HCT116 (cell line): ENCODE data around the gene IMMP2L. TPM values are rescaled to one million over a fixed set of nuclear protein-coding genes. Genes with fewer than 3 reads are reported as not detected.

Experiments
- ATAC-seq: fragments of 200-7000 bp; cut with Tn5 transposase; 2 replicates; pipeline ENCODE4 v1.9.1; 2020; ENCODE audit warnings: mild to moderate bottlenecking, moderate library complexity
- BruUV-seq: library from RNA; stranded (reverse); fragments of 400-500 nt; replicated peaks from 2 replicates; lab custom pipeline; 2021; lab: Mats Ljungman, UMichigan
- CTCF ChIA-PET: fragments of 300-600 bp; sonication (Branson Sonifier 250); formaldehyde crosslinking; loops from one replicate; lab custom pipeline; 2021; ENCODE audit warnings: antibody characterized with exemption; lab: Charles Lee
- POLR2A ChIA-PET: fragments of 300-600, 350-600 bp; sonication (Branson Sonifier 250); formaldehyde crosslinking; loops from one replicate; lab custom pipeline; 2021; ENCODE audit warnings: antibody characterized with exemption; lab: Charles Lee
- RAD21 ChIA-PET, 2 experiments: fragments of 300-600 bp; sonication (Branson Sonifier 250); formaldehyde crosslinking; loops; one replicate each; lab custom pipeline; 2023; ENCODE audit warnings: low total read pairs in 2 of 2; ENCODE audit not compliant: uncharacterized antibody in 2 of 2, unreplicated experiment in 2 of 2, low non-redundant PET in 1 of 2; lab: Charles Lee
- DNase-seq: peaks from one replicate; pipeline ENCODE4 v3.0.0-alpha.2; 2010; ENCODE audit warnings: low read depth, low spot score
- H2AFZ ChIP-seq: fragments of 200-600 bp; shearing (Covaris generic), sonication (generic); 2 replicates; pipeline ENCODE4 v1.6.1; 2017; ENCODE audit warnings: low read depth, mixed run types, mixed read lengths, antibody characterized with exemption, low read length; ENCODE audit not compliant: poor library complexity, severe bottlenecking
- H3K27ac ChIP-seq: 2 replicates; pipeline ENCODE4 v1.5.1; 2012; ENCODE audit warnings: low read depth, low read length
- H3K27me3 ChIP-seq: fragments of 200-600 bp; sonication (generic); 2 replicates; pipeline ENCODE4 v1.6.1; 2016; ENCODE audit warnings: mixed run types, low read length, mixed read lengths; ENCODE audit not compliant: insufficient read depth
- H3K36me3 ChIP-seq, 2 experiments: fragments of 200-500 bp in 1 of 2; fragments of 200-600 bp in 1 of 2; sonication (Bioruptor generic) in 1 of 2; sonication (generic) in 1 of 2; 2 replicates each; pipeline versions ENCODE4 v1.5.1 to v1.6.1; 2014 to 2016; ENCODE audit warnings: low read length in 2 of 2, inconsistent platforms in 1 of 2, mixed read lengths in 1 of 2, mixed run types in 1 of 2; ENCODE audit not compliant: insufficient read depth in 2 of 2, control insufficient read depth in 1 of 2
- H3K4me1 ChIP-seq, 2 experiments: fragments of 200-600 bp in 1 of 2; sonication (generic) in 1 of 2; 2 replicates each; pipeline versions ENCODE4 v1.5.1 to v1.6.1; 2012 to 2017; ENCODE audit warnings: low read length in 2 of 2, inconsistent platforms in 1 of 2, mild to moderate bottlenecking in 1 of 2, mixed read lengths in 1 of 2, mixed run types in 1 of 2, moderate library complexity in 1 of 2; ENCODE audit not compliant: insufficient read depth in 2 of 2, control insufficient read depth in 1 of 2
- H3K4me2 ChIP-seq: fragments of 200-600 bp; sonication (generic); 2 replicates; pipeline ENCODE4 v1.6.1; 2017; ENCODE audit warnings: mixed run types, low read length, mixed read lengths
- H3K4me3 ChIP-seq, 2 experiments: fragments of 200-600 bp in 1 of 2; sonication (generic) in 1 of 2; replicated peaks in 1 of 2; 2 replicates each; pipeline ENCODE4 v1.5.1; 2011 to 2016; ENCODE audit warnings: low read length in 2 of 2, control low read depth in 1 of 2, low read depth in 1 of 2, mild to moderate bottlenecking in 1 of 2, mixed read lengths in 1 of 2, mixed run types in 1 of 2
- H3K79me2 ChIP-seq: fragments of 200-600 bp; sonication (generic); 2 replicates; pipeline ENCODE4 v1.6.1; 2017; ENCODE audit warnings: mild to moderate bottlenecking, mixed run types, low read length, moderate library complexity, mixed read lengths; ENCODE audit not compliant: insufficient read depth
- H3K9ac ChIP-seq: fragments of 200-600 bp; sonication (generic); 2 replicates; pipeline ENCODE4 v1.6.1; 2016; ENCODE audit warnings: low read length, mixed read lengths
- H3K9me2 ChIP-seq: fragments of 200-600 bp; sonication (generic), shearing (Covaris generic); 2 replicates; pipeline ENCODE4 v1.6.1; 2017; ENCODE audit warnings: mixed run types, mild to moderate bottlenecking, moderate library complexity; ENCODE audit not compliant: insufficient read depth
- H3K9me3 ChIP-seq, 2 experiments: fragments of 200-500 bp in 1 of 2; fragments of 200-600 bp in 1 of 2; sonication (Bioruptor generic) in 1 of 2; sonication (generic) in 1 of 2; 2 replicates each; pipeline ENCODE4 v1.6.1; 2014 to 2017; ENCODE audit warnings: low read length in 2 of 2, mixed read lengths in 2 of 2, inconsistent platforms in 1 of 2, low read depth in 1 of 2, mild to moderate bottlenecking in 1 of 2, mixed run types in 1 of 2, moderate library complexity in 1 of 2; ENCODE audit not compliant: control insufficient read depth in 1 of 2, insufficient read depth in 1 of 2
- H4K20me1 ChIP-seq: fragments of 200-600 bp; sonication (generic), shearing (Covaris generic); 2 replicates; pipeline ENCODE4 v1.6.1; 2017; ENCODE audit warnings: mixed run types, mild to moderate bottlenecking, moderate library complexity; ENCODE audit not compliant: insufficient read depth
- ATF3 ChIP-seq: IDR thresholded peaks from 2 replicates; pipeline ENCODE4 v1.6.1; 2012
- CBX3 ChIP-seq: IDR thresholded peaks from 2 replicates; pipeline ENCODE4 v1.6.1; 2012; ENCODE audit warnings: low read depth
- CEBPB ChIP-seq: IDR thresholded peaks from 2 replicates; pipeline ENCODE4 v1.6.1; 2012; ENCODE audit warnings: low read depth
- EGR1 ChIP-seq: IDR thresholded peaks from 2 replicates; pipeline ENCODE4 v1.6.1; 2012; ENCODE audit warnings: low read depth
- ELF1 ChIP-seq: IDR thresholded peaks from 2 replicates; pipeline ENCODE4 v1.6.1; 2012; ENCODE audit warnings: low read depth, borderline replicate concordance
- EZH2 ChIP-seq: fragments of 200-600 bp; sonication (generic); IDR thresholded peaks from 2 replicates; pipeline ENCODE4 v1.6.1; 2017; ENCODE audit warnings: antibody characterized with exemption, mixed run types
- EZH2phosphoT487 ChIP-seq: fragments of 200-600 bp; IDR thresholded peaks from 2 replicates; pipeline ENCODE4 v1.6.1; 2018; ENCODE audit warnings: antibody characterized with exemption, borderline replicate concordance
- FOSL1 ChIP-seq: IDR thresholded peaks from 2 replicates; pipeline ENCODE4 v1.6.1; 2012; ENCODE audit warnings: low read depth
- MAX ChIP-seq: IDR thresholded peaks from 2 replicates; pipeline ENCODE4 v1.6.1; 2012
- POLR2A ChIP-seq: IDR thresholded peaks from 2 replicates; pipeline ENCODE4 v1.7.0; 2011; ENCODE audit warnings: borderline replicate concordance; ENCODE audit not compliant: insufficient read depth, insufficient read length; ENCODE audit errors: extremely low read depth
- RAD21 ChIP-seq: IDR thresholded peaks from 2 replicates; pipeline ENCODE4 v1.6.1; 2012; ENCODE audit warnings: low read depth, mild to moderate bottlenecking
- SIN3A ChIP-seq: IDR thresholded peaks from 2 replicates; pipeline ENCODE4 v1.6.1; 2012; ENCODE audit warnings: low read depth
- SP1 ChIP-seq: IDR thresholded peaks from 2 replicates; pipeline ENCODE4 v1.6.1; 2012; ENCODE audit warnings: low read depth
- SRF ChIP-seq: IDR thresholded peaks from 2 replicates; pipeline ENCODE4 v1.6.1; 2012; ENCODE audit warnings: low read depth
- YY1 ChIP-seq: IDR thresholded peaks from 2 replicates; pipeline ENCODE4 v1.6.1; 2011; ENCODE audit warnings: low read length, low read depth, moderate library complexity, mild to moderate bottlenecking; ENCODE audit not compliant: insufficient replicate concordance; ENCODE audit errors: extremely low read depth
- ZFX ChIP-seq: fragments of 450-650 bp; IDR thresholded peaks from 2 replicates; pipeline ENCODE4 v1.6.1; 2017
- ZNF274 ChIP-seq: fragments of 200-500 bp; sonication (Bioruptor generic); IDR thresholded peaks from 2 replicates; pipeline ENCODE4 v1.6.1; 2014; ENCODE audit warnings: mild to moderate bottlenecking, low read depth, low read length, inconsistent platforms
- intact Hi-C: fragments of 100-400 bp; cut with micrococcal nuclease; formaldehyde crosslinking; loops from 2 replicates; pipeline ENCODE4 v1.10.0; 2022
- total RNA-seq: library from RNA; stranded (reverse); gene quantifications from one replicate; pipeline ENCODE4 v1.2.1, GENCODE V29; 2021; ENCODE audit not compliant: unreplicated experiment

The IMMP2L gene
- total RNA-seq, 1 experiment from 2014 or later = 21.1 TPM

GRCh38 chr7:111162692-111163091, 399.6 kb downstream of the IMMP2L start:
- Histone ChIP-seq H2AFZ (no peak overlapping the region), H3K79me2 (no peaks in the 10 kb centered on the region), H3K27me3 (no peaks in the 10 kb centered on the region), H4K20me1 (no peaks in the 10 kb centered on the region), H3K36me3 (no peaks in the 10 kb centered on the region), H3K9me2 (no peaks in the 10 kb centered on the region), H3K27ac (no peak overlapping the region), H3K4me3 (no peak overlapping the region), H3K9me3 (no peaks in the 10 kb centered on the region), H3K9ac (no peak overlapping the region), H3K4me1 (no peaks in the 10 kb centered on the region), H3K4me2 (no peak overlapping the region)
- no peak for TF ChIP-seq MAX
- POLR2A ChIA-PET = no interaction called here
- no TSS peak for BruUV-seq
- no peak for DNase-seq
- no peak for ATAC-seq
- intact Hi-C loops = no loop called here
- RAD21 ChIA-PET = no interaction called here
- CTCF ChIA-PET = no interaction called here

GRCh38 chr7:111160297-111160696, 402.0 kb downstream of the IMMP2L start:
- H3K27me3 ChIP-seq = no peaks in the 10 kb centered on the region
- no peaks in the 10 kb centered on the region for H3K9me3 ChIP-seq
- no peak for ATAC-seq
- BruUV-seq = no TSS peak
- no peak overlapping the region for H3K9ac ChIP-seq
- H3K4me3 ChIP-seq = no peak overlapping the region
- RAD21 ChIA-PET = no interaction called here
- no peaks in the 10 kb centered on the region for H3K36me3 ChIP-seq
- no peaks in the 10 kb centered on the region for H3K79me2 ChIP-seq
- H4K20me1 ChIP-seq = no peaks in the 10 kb centered on the region
- TF ChIP-seq EZH2phosphoT487 (no peak), RAD21 (no peak), SRF (no peak), ATF3 (no peak), ELF1 (no peak), CEBPB (no peak), EGR1 (no peak), SIN3A (no peak), MAX (no peak), ZNF274 (no peak), FOSL1 (no peak), EZH2 (no peak), ZFX (no peak), YY1 (no peak), SP1 (no peak), CBX3 (no peak), POLR2A (no peak)
- TF ChIP-seq, all 23 proteins: peak for 0
- Histone ChIP-seq H3K4me2 (no peak overlapping the region), H3K9me2 (no peaks in the 10 kb centered on the region), H3K4me1 (no peaks in the 10 kb centered on the region), H2AFZ (no peak overlapping the region), H3K27ac (no peak overlapping the region)
- intact Hi-C loops = no loop called here
- POLR2A ChIA-PET = no interaction called here
- CTCF ChIA-PET = no interaction called here
- DNase-seq = no peak
